RCC 7860 (cell line): Measurements from ENCODE around the gene TCF7L2.
"Not testable (repeated sequence)": the region's sequence is repeated elsewhere in the genome, so short reads cannot be mapped to it uniquely, and the experiment has no call there.

Experiments used
- DNase-seq: peaks from one replicate; pipeline ENCODE4 v3.0.0-alpha.2; 2015; ENCODE audit warnings: low spot score
- FAIRE-seq: peaks from 2 replicates; lab custom pipeline; 2012; peaks lifted over from hg19 to GRCh38; lab: Jason Lieb, UNC

TCF7L2 gene

GRCh38 chr10:113060201-113061053 lies 110.4 kb downstream of the TCF7L2 start:
- DNase-seq (no peak), FAIRE-seq (no peak)

- FAIRE-seq (no peak), DNase-seq (no peak)
Measured at GRCh38 chr10:113061054-113061430, 111.0 kb downstream of the TCF7L2 start.

- no peak for DNase-seq
- FAIRE-seq: no peak
Measured at GRCh38 chr10:113061557-113061956, 111.5 kb downstream of the TCF7L2 start.

- DNase-seq (no peak), FAIRE-seq (no peak)
Measured at GRCh38 chr10:113063043-113063967, 113.3 kb downstream of the TCF7L2 start.

GRCh38 chr10:113064039-113064438 lies 114.0 kb downstream of the TCF7L2 start:
- no peak for FAIRE-seq
- no peak for DNase-seq

GRCh38 chr10:113066120-113066519 lies 116.1 kb downstream of the TCF7L2 start:
- not testable (repeated sequence) for DNase-seq, FAIRE-seq

- no peak for DNase-seq
- no peak for FAIRE-seq
Measured at GRCh38 chr10:113066561-113067312, 116.7 kb downstream of the TCF7L2 start.

GRCh38 chr10:113067501-113067900 lies 117.5 kb downstream of the TCF7L2 start:
- DNase-seq (no peak), FAIRE-seq (no peak)

- no peak for DNase-seq
- no peak for FAIRE-seq
Measured at GRCh38 chr10:113068178-113068890, 118.3 kb downstream of the TCF7L2 start.

GRCh38 chr10:113069595-113069994 lies 119.5 kb downstream of the TCF7L2 start:
- DNase-seq (peak; percentile 28), FAIRE-seq (no peak)

- DNase-seq: no peak
- no peak for FAIRE-seq
Measured at GRCh38 chr10:113071446-113071845, 121.4 kb downstream of the TCF7L2 start.

- FAIRE-seq (peak; percentile 98), DNase-seq (peak; percentile 100)
Measured at GRCh38 chr10:113073549-113074189, 123.6 kb downstream of the TCF7L2 start.

GRCh38 chr10:113076949-113077348 lies 126.9 kb downstream of the TCF7L2 start:
- FAIRE-seq: no peak
- no peak for DNase-seq

- DNase-seq (no peak), FAIRE-seq (no peak)
Measured at GRCh38 chr10:113078282-113078907, 128.3 kb downstream of the TCF7L2 start.

GRCh38 chr10:113080061-113080924 lies 130.2 kb downstream of the TCF7L2 start:
- DNase-seq (no peak), FAIRE-seq (no peak)

GRCh38 chr10:113080925-113081229 lies 130.8 kb downstream of the TCF7L2 start:
- FAIRE-seq: no peak
- no peak for DNase-seq

GRCh38 chr10:113084031-113084430 lies 134.0 kb downstream of the TCF7L2 start:
- DNase-seq (no peak), FAIRE-seq (no peak)

- no peak for FAIRE-seq
- DNase-seq: no peak
Measured at GRCh38 chr10:113085776-113086175, 135.7 kb downstream of the TCF7L2 start.

- no peak for DNase-seq
- no peak for FAIRE-seq
Measured at GRCh38 chr10:113086282-113086681, 136.2 kb downstream of the TCF7L2 start.
